Measurements from ENCODE around the gene ANKRD29.

DNA sequence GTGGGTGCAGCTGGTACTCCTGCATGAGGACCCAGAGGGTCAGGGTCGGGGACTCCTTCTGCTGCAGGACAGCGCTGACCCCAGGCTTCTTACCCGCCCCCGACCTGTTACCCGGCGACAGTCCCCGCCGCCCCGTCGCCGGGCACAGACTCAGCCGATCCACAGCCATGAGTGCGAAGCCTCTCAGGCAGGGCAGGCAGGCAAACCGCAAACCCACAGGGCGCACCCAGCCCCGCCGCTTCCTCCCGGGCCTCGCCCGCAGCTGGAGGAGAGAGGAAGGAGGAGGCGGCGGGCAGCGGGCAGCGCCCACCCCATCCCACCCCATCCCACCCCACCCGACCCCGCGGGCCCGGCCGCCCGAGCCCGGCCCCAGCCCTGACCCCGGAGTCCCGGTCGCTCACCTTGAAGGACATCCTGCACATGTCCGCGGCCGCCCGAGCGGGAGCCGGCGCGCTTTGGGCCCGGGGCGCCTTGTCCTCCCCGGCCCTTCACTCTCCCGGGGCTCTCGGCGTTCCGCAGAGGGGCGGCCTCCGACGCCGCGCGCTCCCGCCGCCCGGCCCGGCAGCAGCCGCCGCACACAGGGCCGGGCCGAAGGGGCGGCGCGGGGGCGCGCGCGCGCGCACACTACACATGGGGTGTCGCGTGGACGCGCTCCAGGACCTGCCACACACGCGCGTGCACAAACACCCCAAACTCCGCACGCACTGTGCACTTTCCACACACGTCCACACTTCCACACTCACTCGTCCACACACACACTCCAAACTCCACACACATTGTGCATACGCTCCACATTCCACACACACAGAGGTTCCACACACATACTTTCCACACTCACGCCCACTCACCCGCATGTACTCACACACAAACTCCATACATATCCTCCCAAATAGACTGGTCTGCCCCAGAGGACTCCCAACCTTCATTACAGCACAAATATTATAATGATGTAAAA, at the start of gene ANKRD29:
- no peak for TF ChIP-seq CTCF (IDR thresholded peaks at IDR 0.05; ENCODE audit: insufficient read depth, low read length)
- TF ChIP-seq, protein P1, sequence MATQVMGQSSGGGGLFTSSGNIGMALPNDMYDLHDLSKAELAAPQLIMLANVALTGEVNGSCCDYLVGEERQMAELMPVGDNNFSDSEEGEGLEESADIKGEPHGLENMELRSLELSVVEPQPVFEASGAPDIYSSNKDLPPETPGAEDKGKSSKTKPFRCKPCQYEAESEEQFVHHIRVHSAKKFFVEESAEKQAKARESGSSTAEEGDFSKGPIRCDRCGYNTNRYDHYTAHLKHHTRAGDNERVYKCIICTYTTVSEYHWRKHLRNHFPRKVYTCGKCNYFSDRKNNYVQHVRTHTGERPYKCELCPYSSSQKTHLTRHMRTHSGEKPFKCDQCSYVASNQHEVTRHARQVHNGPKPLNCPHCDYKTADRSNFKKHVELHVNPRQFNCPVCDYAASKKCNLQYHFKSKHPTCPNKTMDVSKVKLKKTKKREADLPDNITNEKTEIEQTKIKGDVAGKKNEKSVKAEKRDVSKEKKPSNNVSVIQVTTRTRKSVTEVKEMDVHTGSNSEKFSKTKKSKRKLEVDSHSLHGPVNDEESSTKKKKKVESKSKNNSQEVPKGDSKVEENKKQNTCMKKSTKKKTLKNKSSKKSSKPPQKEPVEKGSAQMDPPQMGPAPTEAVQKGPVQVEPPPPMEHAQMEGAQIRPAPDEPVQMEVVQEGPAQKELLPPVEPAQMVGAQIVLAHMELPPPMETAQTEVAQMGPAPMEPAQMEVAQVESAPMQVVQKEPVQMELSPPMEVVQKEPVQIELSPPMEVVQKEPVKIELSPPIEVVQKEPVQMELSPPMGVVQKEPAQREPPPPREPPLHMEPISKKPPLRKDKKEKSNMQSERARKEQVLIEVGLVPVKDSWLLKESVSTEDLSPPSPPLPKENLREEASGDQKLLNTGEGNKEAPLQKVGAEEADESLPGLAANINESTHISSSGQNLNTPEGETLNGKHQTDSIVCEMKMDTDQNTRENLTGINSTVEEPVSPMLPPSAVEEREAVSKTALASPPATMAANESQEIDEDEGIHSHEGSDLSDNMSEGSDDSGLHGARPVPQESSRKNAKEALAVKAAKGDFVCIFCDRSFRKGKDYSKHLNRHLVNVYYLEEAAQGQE (IDR thresholded peaks at IDR 0.05; ENCODE audit: insufficient replicate concordance, low read depth) = no peak

All from HL-60 (cell line).